Stimulated activated CD8-positive, alpha-beta memory T cell treated with anti-CD3 and anti-CD28 coated beads, Interleukin-15, amount 100 ng/mL, for 24 hours (primary cell): Measurements from ENCODE around the gene ZNG1C.
"Not testable (repeated sequence)": the region's sequence is repeated elsewhere in the genome, so short reads cannot be mapped to it uniquely, and the experiment has no call there.

Experiments
- DNase-seq: peaks from one replicate; pipeline ENCODE4 v3.0.0-alpha.2; 2020; ENCODE audit warnings: low read depth

The ZNG1C gene

DNA sequence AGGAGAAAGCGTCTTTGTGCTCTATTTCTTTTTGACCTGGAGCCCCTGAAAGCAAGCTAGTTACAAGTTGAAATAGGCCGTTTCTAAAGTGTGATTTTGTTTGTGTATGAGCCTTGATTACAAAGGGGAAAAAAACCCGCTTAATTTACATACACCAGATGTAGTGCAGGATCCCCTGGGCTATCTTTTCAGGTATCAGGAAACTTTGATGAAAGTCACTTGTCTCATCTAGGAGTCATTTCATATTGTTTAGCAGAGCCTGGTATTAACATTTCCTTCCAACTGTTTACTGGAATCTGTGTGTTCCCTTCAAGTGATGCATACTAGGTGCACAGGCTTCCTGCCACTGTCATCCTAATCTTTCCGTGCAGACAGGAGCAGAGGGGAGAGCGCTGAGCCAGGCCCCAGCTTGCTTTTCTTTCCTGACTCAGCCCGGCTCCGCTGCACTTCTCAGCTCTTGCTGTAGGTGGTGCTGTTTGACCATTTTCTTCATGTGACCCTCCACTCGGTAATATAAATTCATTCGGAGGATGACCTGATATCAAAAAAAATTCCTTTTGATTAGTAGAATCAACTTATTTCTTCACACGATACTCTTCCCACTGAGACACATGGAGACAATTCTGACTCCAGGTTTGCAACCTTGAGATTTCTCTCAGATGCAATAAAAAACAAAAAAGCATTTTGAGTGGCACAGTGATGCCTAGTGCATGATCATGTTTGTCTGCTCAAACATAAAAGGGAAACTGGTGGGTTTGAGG lies 100.7 kb downstream of the ZNG1C start:
- DNase-seq: not testable (repeated sequence)

GRCh38 chr9:68343242-68343641 lies 101.5 kb downstream of the ZNG1C start:
- DNase-seq: not testable (repeated sequence)

DNA sequence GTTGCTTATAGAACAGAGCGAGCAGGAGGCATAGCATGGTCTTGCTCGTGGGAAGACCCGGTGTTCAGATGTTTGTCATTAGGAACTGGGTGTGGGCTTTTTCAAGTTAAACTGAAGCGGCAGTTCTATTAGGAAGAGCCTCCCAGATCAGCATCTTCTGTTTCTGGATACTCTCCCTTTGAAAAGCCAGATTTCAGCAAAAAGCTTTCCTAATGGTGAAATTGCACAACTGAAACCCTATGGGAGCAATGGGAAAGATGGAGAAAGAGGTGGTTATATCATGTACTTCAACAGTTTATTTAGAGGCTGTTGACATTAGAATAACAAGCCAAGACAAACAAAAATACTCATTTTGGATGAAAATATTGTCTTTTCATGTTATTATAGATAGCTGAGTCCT lies 102.2 kb downstream of the ZNG1C start:
- not testable (repeated sequence) for DNase-seq
